HEK293 (cell line): Measurements from ENCODE around the gene ERCC6.

Source experiments
- CTCF ChIA-PET: fragments of 350-600 bp; formaldehyde crosslinking; extraction: SDS; loops from one replicate; lab custom pipeline; 2021; ENCODE audit warnings: antibody characterized with exemption; lab: Yijun Ruan, JAX
- POLR2A ChIA-PET: fragments of 300-600 bp; formaldehyde crosslinking; extraction: SDS; loops from one replicate; lab custom pipeline; 2020; ENCODE audit warnings: antibody characterized with exemption, inconsistent platforms; lab: Yijun Ruan, JAX
- H3K27ac ChIP-seq: fragments of 200-500 bp; sonication (Bioruptor generic); 2 replicates; pipeline ENCODE4 v1.5.1; 2014; ENCODE audit warnings: low read depth, low read length, control low read depth, inconsistent platforms; ENCODE audit errors: extremely low read depth
- H3K36me3 ChIP-seq, 2 experiments: fragments of 200-500 bp in 1 of 2; sonication (Bioruptor generic) in 1 of 2; 1 replicate in 1 of 2; 2 replicates in 1 of 2; pipeline ENCODE4 v1.5.1; 2014 to 2017; ENCODE audit warnings: inconsistent platforms in 2 of 2, low read length in 2 of 2; ENCODE audit not compliant: control insufficient read depth in 2 of 2, insufficient read depth in 1 of 2
- H3K4me1 ChIP-seq: fragments of 200-500 bp; sonication (Bioruptor generic); 2 replicates; pipeline ENCODE4 v1.5.1; 2014; ENCODE audit warnings: mild to moderate bottlenecking, low read length, inconsistent platforms; ENCODE audit not compliant: control insufficient read depth, insufficient read depth
- H3K4me3 ChIP-seq: 2 replicates; pipeline ENCODE4 v1.5.1; 2011; ENCODE audit warnings: low read depth, mild to moderate bottlenecking, control low read depth, low read length, moderate library complexity
- H3K9me3 ChIP-seq: fragments of 200-500 bp; sonication (Bioruptor generic); 2 replicates; pipeline ENCODE4 v1.5.1; 2014; ENCODE audit warnings: low read depth, low read length, inconsistent platforms; ENCODE audit not compliant: control insufficient read depth, insufficient read depth
- MYNN ChIP-seq: fragments of 450-650 bp; formaldehyde crosslinking; IDR thresholded peaks from 2 replicates; pipeline ENCODE4 v1.5.1; 2016; ENCODE audit warnings: missing biosample characterization, missing genetic modification characterization, borderline replicate concordance
- OSR2 ChIP-seq: fragments of 450-650 bp; formaldehyde crosslinking; IDR thresholded peaks from 2 replicates; pipeline ENCODE4 v1.5.1; 2016; ENCODE audit warnings: missing biosample characterization, missing genetic modification characterization
- PRDM1 ChIP-seq: fragments of 450-650 bp; formaldehyde crosslinking; IDR thresholded peaks from 2 replicates; pipeline ENCODE4; 2016; ENCODE audit warnings: missing biosample characterization, missing genetic modification characterization
- ZBTB7A ChIP-seq: fragments of 450-650 bp; formaldehyde crosslinking; IDR thresholded peaks from 2 replicates; pipeline ENCODE4 v1.5.1; 2016; ENCODE audit warnings: low read depth, missing biosample characterization, missing genetic modification characterization
- ZNF133 ChIP-seq: fragments of 450-650 bp; formaldehyde crosslinking; IDR thresholded peaks from 2 replicates; pipeline ENCODE4 v1.5.1; 2016; ENCODE audit warnings: missing biosample characterization, missing genetic modification characterization
- ZNF184 ChIP-seq: fragments of 450-650 bp; IDR thresholded peaks from 2 replicates; pipeline ENCODE4 v1.5.1; 2018; ENCODE audit warnings: missing biosample characterization, mild to moderate bottlenecking, missing genetic modification characterization
- ZNF202 ChIP-seq: fragments of 450-650 bp; formaldehyde crosslinking; IDR thresholded peaks from 2 replicates; pipeline ENCODE4 v1.5.1; 2016; ENCODE audit warnings: missing biosample characterization, missing genetic modification characterization, borderline replicate concordance
- ZNF292 ChIP-seq: fragments of 450-650 bp; formaldehyde crosslinking; IDR thresholded peaks from 2 replicates; pipeline ENCODE4 v1.5.1; 2016; ENCODE audit warnings: low read depth, missing biosample characterization, missing genetic modification characterization, borderline replicate concordance
- ZNF433 ChIP-seq: fragments of 450-650 bp; formaldehyde crosslinking; IDR thresholded peaks from 2 replicates; pipeline ENCODE4 v1.5.1; 2016; ENCODE audit warnings: missing biosample characterization, missing genetic modification characterization, low read depth
- ZNF626 ChIP-seq: fragments of 450-650 bp; sonication (Bioruptor Pico); formaldehyde crosslinking; IDR thresholded peaks from 2 replicates; pipeline ENCODE4 v1.5.1; 2018; ENCODE audit warnings: missing biosample characterization, missing genetic modification characterization, inconsistent platforms
- ZNF658 ChIP-seq: fragments of 450-650 bp; formaldehyde crosslinking; IDR thresholded peaks from 2 replicates; pipeline ENCODE4; 2016; ENCODE audit warnings: missing biosample characterization, missing genetic modification characterization
- ZNF785 ChIP-seq: fragments of 450-650 bp; formaldehyde crosslinking; IDR thresholded peaks from 2 replicates; pipeline ENCODE4 v1.5.1; 2016; ENCODE audit warnings: missing biosample characterization, missing genetic modification characterization
- ZNF837 ChIP-seq: fragments of 450-650 bp; formaldehyde crosslinking; IDR thresholded peaks from 2 replicates; pipeline ENCODE4 v1.5.1; 2016; ENCODE audit warnings: missing biosample characterization, missing genetic modification characterization
- ZXDB ChIP-seq: fragments of 450-650 bp; formaldehyde crosslinking; IDR thresholded peaks from 2 replicates; pipeline ENCODE4 v1.5.1; 2016; ENCODE audit warnings: missing biosample characterization, missing genetic modification characterization
- TF ChIP-seq, protein P1 (sequence below): fragments of 450-650 bp; formaldehyde crosslinking; IDR thresholded peaks from 2 replicates; pipeline ENCODE4 v1.5.1; 2017; ENCODE audit warnings: missing biosample characterization, missing genetic modification characterization
- TF ChIP-seq, protein P2 (sequence below): fragments of 450-650 bp; formaldehyde crosslinking; IDR thresholded peaks from 2 replicates; pipeline ENCODE4 v1.5.1; 2017; ENCODE audit warnings: missing biosample characterization, missing genetic modification characterization
- TF ChIP-seq, protein P3 (sequence below): fragments of 450-650 bp; formaldehyde crosslinking; IDR thresholded peaks from 2 replicates; pipeline ENCODE4; 2016; ENCODE audit warnings: missing biosample characterization, missing genetic modification characterization

Gene ERCC6

DNA sequence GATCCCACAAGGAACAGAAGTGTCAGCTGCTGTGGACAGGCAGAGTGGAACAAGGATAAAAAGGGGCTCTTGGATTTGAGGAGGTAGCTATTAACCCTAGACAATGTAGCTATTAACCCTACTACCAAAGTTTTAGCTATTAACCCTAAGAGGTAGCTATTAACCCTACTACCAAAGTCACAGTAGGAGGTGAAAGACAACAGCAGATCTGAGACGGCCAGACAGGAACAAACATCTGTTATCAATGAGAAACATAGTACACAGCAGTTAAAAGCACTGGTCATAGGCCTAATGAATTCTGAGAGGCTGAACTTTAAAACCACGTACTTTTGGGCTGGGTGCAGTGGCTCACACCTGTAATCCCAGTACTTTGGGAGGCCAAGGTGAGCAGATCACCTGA, 11.9 kb downstream of the ERCC6 start (continued):
- TF ChIP-seq, protein P1, sequence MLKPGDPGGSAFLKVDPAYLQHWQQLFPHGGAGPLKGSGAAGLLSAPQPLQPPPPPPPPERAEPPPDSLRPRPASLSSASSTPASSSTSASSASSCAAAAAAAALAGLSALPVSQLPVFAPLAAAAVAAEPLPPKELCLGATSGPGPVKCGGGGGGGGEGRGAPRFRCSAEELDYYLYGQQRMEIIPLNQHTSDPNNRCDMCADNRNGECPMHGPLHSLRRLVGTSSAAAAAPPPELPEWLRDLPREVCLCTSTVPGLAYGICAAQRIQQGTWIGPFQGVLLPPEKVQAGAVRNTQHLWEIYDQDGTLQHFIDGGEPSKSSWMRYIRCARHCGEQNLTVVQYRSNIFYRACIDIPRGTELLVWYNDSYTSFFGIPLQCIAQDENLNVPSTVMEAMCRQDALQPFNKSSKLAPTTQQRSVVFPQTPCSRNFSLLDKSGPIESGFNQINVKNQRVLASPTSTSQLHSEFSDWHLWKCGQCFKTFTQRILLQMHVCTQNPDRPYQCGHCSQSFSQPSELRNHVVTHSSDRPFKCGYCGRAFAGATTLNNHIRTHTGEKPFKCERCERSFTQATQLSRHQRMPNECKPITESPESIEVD (tag by site-specific recombination) = no peak

DNA sequence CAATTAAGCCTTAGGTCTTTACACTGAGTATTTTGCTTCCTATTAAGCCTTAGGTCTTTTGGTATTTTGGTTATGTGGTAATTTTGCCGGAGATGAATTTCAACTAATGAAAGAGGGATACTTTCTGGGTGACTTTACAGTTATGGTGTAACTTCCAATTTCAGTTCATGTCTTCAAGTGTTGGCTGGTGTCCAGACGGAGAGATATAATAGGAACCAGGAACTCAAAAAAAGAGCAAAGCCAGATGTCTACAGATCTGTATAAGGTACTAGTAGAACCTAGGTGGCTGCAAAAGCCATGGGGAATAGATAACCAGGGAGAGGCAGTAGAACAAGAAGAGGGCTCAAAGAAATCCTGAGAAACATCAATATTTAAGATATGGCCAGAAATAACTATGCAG, 12.3 kb downstream of the ERCC6 start:
- TF ChIP-seq ZNF184 (tag by site-specific recombination) (no peak), ZNF202 (tag by site-specific recombination) (no peak), OSR2 (tag by site-specific recombination) (no peak), MYNN (tag by site-specific recombination) (no peak), ZXDB (tag by site-specific recombination) (no peak)
- TF ChIP-seq, protein P2, sequence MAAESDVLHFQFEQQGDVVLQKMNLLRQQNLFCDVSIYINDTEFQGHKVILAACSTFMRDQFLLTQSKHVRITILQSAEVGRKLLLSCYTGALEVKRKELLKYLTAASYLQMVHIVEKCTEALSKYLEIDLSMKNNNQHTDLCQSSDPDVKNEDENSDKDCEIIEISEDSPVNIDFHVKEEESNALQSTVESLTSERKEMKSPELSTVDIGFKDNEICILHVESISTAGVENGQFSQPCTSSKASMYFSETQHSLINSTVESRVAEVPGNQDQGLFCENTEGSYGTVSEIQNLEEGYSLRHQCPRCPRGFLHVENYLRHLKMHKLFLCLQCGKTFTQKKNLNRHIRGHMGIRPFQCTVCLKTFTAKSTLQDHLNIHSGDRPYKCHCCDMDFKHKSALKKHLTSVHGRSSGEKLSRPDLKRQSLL (tag by site-specific recombination) = no peak
- ChIA-PET POLR2A (interaction anchor here (0.8 kb wide), 1 partner anchor 12 kb away, joined by 4 read pairs; the partner anchor contains the start of gene ERCC6), CTCF (interaction anchor here (0.5 to 0.9 kb wide), 2 partner anchors 831 to 868 kb away, joined by 3 read pairs; no protein-coding TSS in a partner anchor)
- no peak overlapping the region for H3K4me3 ChIP-seq
- peaks cover 25 to 95% of the 10 kb centered on the region in 2 experiments for H3K36me3 ChIP-seq
- no peaks in the 10 kb centered on the region for H3K9me3 ChIP-seq
- H3K27ac ChIP-seq = no peak overlapping the region
- no peaks in the 10 kb centered on the region for H3K4me1 ChIP-seq

DNA sequence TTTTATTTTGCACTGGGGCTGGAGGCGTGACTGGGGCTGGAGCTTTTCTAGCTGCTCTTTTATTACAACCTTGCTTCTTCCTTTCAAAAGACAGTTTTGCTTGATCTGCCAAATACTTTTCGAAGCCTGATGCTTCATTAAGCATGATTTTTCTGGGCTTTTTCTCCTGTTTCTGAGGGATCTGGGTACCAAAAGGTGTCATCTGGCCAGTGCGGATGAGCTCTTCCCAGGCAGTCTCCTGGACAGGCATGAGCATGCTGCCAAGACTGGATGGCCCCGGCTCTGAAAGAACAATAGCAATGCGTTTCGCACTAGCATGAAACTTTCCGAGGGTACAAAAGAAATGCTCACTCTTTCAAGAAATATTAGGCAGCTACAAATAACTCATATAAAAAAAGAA, 14.4 kb downstream of the ERCC6 start:
- ChIA-PET POLR2A (no interaction called here), CTCF (interaction anchor here (0.7 to 3.8 kb wide), 3 partner anchors 12 to 548 kb away, joined by 3 to 29 read pairs (median 3); no protein-coding TSS in a partner anchor)
- no peak overlapping the region for H3K4me3 ChIP-seq
- H3K27ac ChIP-seq = no peak overlapping the region
- H3K4me1 ChIP-seq = no peaks in the 10 kb centered on the region
- TF ChIP-seq ZNF292 (tag by site-specific recombination) (no peak), ZNF658 (tag by site-specific recombination) (no peak), ZNF133 (tag by site-specific recombination) (no peak), ZNF785 (no peak), ZBTB7A (tag by site-specific recombination) (no peak), ZNF837 (tag by site-specific recombination) (no peak), ZNF626 (tag by site-specific recombination) (no peak), ZNF433 (tag by site-specific recombination) (no peak)
- TF ChIP-seq, protein P3, sequence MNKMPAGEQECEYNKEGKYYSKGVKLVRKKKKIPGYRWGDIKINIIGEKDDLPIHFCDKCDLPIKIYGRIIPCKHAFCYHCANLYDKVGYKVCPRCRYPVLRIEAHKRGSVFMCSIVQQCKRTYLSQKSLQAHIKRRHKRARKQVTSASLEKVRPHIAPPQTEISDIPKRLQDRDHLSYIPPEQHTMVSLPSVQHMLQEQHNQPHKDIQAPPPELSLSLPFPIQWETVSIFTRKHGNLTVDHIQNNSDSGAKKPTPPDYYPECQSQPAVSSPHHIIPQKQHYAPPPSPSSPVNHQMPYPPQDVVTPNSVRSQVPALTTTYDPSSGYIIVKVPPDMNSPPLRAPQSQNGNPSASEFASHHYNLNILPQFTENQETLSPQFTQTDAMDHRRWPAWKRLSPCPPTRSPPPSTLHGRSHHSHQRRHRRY (tag by site-specific recombination) = no peak
- TF ChIP-seq, all 188 proteins: peak for 0
- H3K9me3 ChIP-seq = no peaks in the 10 kb centered on the region
- H3K36me3 ChIP-seq = peaks cover 20 to 94% of the 10 kb centered on the region in 2 experiments

DNA sequence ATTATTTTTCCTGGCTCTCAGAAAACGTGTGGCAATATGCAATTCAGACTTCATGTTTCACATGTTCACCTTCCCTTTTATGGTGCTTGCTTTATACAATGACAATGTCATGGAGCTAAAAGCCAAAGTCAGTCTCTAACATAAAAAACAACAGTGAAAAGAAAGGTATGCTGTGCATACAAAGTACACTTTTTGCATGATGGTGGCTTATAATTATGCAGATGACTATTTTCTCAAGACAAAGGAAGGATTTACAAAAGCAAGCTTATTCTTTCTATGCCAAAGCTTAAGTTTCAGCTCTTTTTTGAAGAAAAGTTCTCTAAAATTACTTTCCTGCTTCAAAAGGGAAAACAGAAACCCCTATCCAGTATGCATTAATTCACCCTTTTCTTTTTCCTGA, 15.6 kb downstream of the ERCC6 start:
- no peaks in the 10 kb centered on the region for H3K4me1 ChIP-seq
- H3K9me3 ChIP-seq = no peaks in the 10 kb centered on the region
- H3K27ac ChIP-seq = no peak overlapping the region
- H3K4me3 ChIP-seq = no peak overlapping the region
- ChIA-PET CTCF (interaction anchor here (0.8 to 3.8 kb wide), 3 partner anchors 9 to 867 kb away, joined by 3 to 29 read pairs (median 5); no protein-coding TSS in a partner anchor), POLR2A (no interaction called here)
- TF ChIP-seq, protein P2 (tag by site-specific recombination) = no peak
- 0 out of 2 replicates have a peak, but pooled peaks have one; percentile 14 for TF ChIP-seq PRDM1 (tag by site-specific recombination)
- H3K36me3 ChIP-seq = peaks cover 20 to 87% of the 10 kb centered on the region in 2 experiments
